GM12878 (cell line): Measurements from ENCODE around the gene CHRDL2. TPM values are rescaled to one million over a fixed set of nuclear protein-coding genes. Genes with fewer than 3 reads are reported as not detected.

Source experiments
- ATAC-seq: fragments of 200-7000 bp; cut with Tn5 transposase; 3 replicates; pipeline ENCODE4 v1.9.1; 2020; ENCODE audit warnings: mild to moderate bottlenecking, moderate library complexity
- BruUV-seq: library from RNA; stranded (reverse); fragments of 400-500 nt; replicated peaks from 2 replicates; lab custom pipeline; 2021; lab: Mats Ljungman, UMichigan
- CTCF ChIA-PET: fragments of 300-600 bp; sonication (Branson Sonifier 250); formaldehyde crosslinking; extraction: SDS; loops from one replicate; lab custom pipeline; 2021; ENCODE audit warnings: inconsistent platforms; lab: Yijun Ruan, JAX
- POLR2A ChIA-PET: fragments of 350-600 bp; formaldehyde crosslinking; extraction: SDS; loops from one replicate; lab custom pipeline; 2021; ENCODE audit warnings: inconsistent platforms; lab: Charles Lee
- RAD21 ChIA-PET: fragments of 300-600 bp; sonication (Branson Sonifier 250); formaldehyde crosslinking; loops from one replicate; lab custom pipeline; 2023; ENCODE audit warnings: antibody characterized with exemption; ENCODE audit not compliant: unreplicated experiment; lab: Charles Lee
- SMC1A ChIA-PET: fragments of 300-600 bp; sonication (Branson Sonifier 250); formaldehyde crosslinking; loops from one replicate; lab custom pipeline; 2023; ENCODE audit not compliant: unreplicated experiment, uncharacterized antibody; lab: Charles Lee
- DNase-seq: peaks from one replicate; pipeline ENCODE4 v3.0.0-alpha.2; 2011; ENCODE audit warnings: low read depth, low spot score
- FAIRE-seq: peaks from 3 replicates; lab custom pipeline; 2011; peaks lifted over from hg19 to GRCh38; lab: Jason Lieb, UNC
- H2AFZ ChIP-seq: 2 replicates; pipeline ENCODE4 v1.6.0; 2011; ENCODE audit warnings: low read depth, low read length, control low read depth; ENCODE audit not compliant: control insufficient read depth
- H3K27ac ChIP-seq: 2 replicates; pipeline ENCODE4 v1.5.1; 2011; ENCODE audit warnings: control low read depth; ENCODE audit not compliant: control insufficient read depth, insufficient read depth
- H3K27me3 ChIP-seq, 2 experiments: replicated peaks in 1 of 2; 2 replicates each; pipeline versions ENCODE4 v1.6.0 to v1.6.1; 2011; ENCODE audit warnings: low read length in 1 of 2; ENCODE audit not compliant: control insufficient read depth in 2 of 2, insufficient read depth in 2 of 2
- H3K36me3 ChIP-seq, 2 experiments: 2 replicates each; pipeline ENCODE4 v1.5.1; 2011; ENCODE audit warnings: low read length in 1 of 2; ENCODE audit not compliant: control insufficient read depth in 2 of 2, insufficient read depth in 2 of 2
- H3K4me1 ChIP-seq: 2 replicates; pipeline ENCODE4 v1.6.1; 2011; ENCODE audit warnings: mild to moderate bottlenecking, low read length, moderate library complexity, mixed read lengths; ENCODE audit not compliant: control insufficient read depth, insufficient read depth
- H3K4me2 ChIP-seq: 2 replicates; pipeline ENCODE4 v1.6.0; 2011; ENCODE audit warnings: control low read depth; ENCODE audit not compliant: control insufficient read depth, insufficient read depth
- H3K4me3 ChIP-seq: fragments of 200-600 bp; sonication (generic); 2 replicates; pipeline ENCODE4 v1.5.1; 2016
- H3K79me2 ChIP-seq: 2 replicates; pipeline ENCODE4 v1.6.0; 2011; ENCODE audit warnings: low read length; ENCODE audit not compliant: control insufficient read depth, insufficient read depth
- H3K9ac ChIP-seq: 2 replicates; pipeline ENCODE4 v1.8.0; 2011; ENCODE audit warnings: low read length, control low read depth, mixed read lengths; ENCODE audit not compliant: control insufficient read depth, insufficient read depth
- H3K9me3 ChIP-seq: replicated peaks from 3 replicates; pipeline ENCODE4 v1.5.1; 2011; ENCODE audit warnings: mild to moderate bottlenecking, low read length; ENCODE audit not compliant: control insufficient read depth, insufficient read depth
- H4K20me1 ChIP-seq: 2 replicates; pipeline ENCODE4 v1.6.0; 2011; ENCODE audit not compliant: control insufficient read depth, insufficient read depth
- BCL11A ChIP-seq: IDR thresholded peaks from 2 replicates; pipeline ENCODE4 v1.6.1; 2011; ENCODE audit warnings: low read depth, low read length
- CHD2 ChIP-seq: IDR thresholded peaks from 2 replicates; pipeline ENCODE4 v1.6.1; 2011; ENCODE audit warnings: low read depth, low read length, improper control_type of control experiment, borderline replicate concordance
- CTCF ChIP-seq, 3 experiments: IDR thresholded peaks in 2 of 3; conservative IDR thresholded peaks in 1 of 3; 2 replicates each; pipeline ENCODE4 v1.5.1; 2011; ENCODE audit warnings: low read depth in 3 of 3, low read length in 3 of 3, mild to moderate bottlenecking in 3 of 3, control low read depth in 2 of 3, moderate library complexity in 2 of 3, inconsistent platforms in 1 of 3, mixed read lengths in 1 of 3; ENCODE audit not compliant: control insufficient read depth in 2 of 3, insufficient read depth in 1 of 3; ENCODE audit errors: extremely low read depth in 1 of 3
- HCFC1 ChIP-seq: fragments of 150-350 bp; IDR thresholded peaks from 2 replicates; pipeline ENCODE4 v1.6.1; 2014; ENCODE audit warnings: low read length
- HDAC6 ChIP-seq: fragments of 200-600 bp; sonication (generic); IDR thresholded peaks from one replicate; pipeline ENCODE4 v1.8.0; 2017; ENCODE audit warnings: antibody characterized with exemption; ENCODE audit not compliant: unreplicated experiment
- JUND ChIP-seq: IDR thresholded peaks from 2 replicates; pipeline ENCODE4 v1.6.1; 2012; ENCODE audit warnings: low read depth, mild to moderate bottlenecking, low read length, improper control_type of control experiment, moderate library complexity
- MAX ChIP-seq: IDR thresholded peaks from 2 replicates; pipeline ENCODE4 v1.6.1; 2012; ENCODE audit warnings: low read depth, low read length, improper control_type of control experiment
- MXI1 ChIP-seq: fragments of 150-350 bp; IDR thresholded peaks from 2 replicates; pipeline ENCODE4 v1.6.1; 2011; ENCODE audit warnings: low read depth, mild to moderate bottlenecking, inconsistent platforms, low read length, improper control_type of control experiment
- NFYB ChIP-seq: IDR thresholded peaks from 2 replicates; pipeline ENCODE4 v1.6.1; 2011; ENCODE audit warnings: low read depth, mild to moderate bottlenecking, low read length, improper control_type of control experiment, moderate library complexity; ENCODE audit not compliant: insufficient read depth
- PRDM15 ChIP-seq: fragments of 450-650 bp; formaldehyde crosslinking; IDR thresholded peaks from 2 replicates; pipeline ENCODE4 v1.4.0; 2020; ENCODE audit warnings: mild to moderate bottlenecking, moderate library complexity
- SIX5 ChIP-seq: IDR thresholded peaks from 2 replicates; pipeline ENCODE4 v1.6.1; 2011; ENCODE audit warnings: mild to moderate bottlenecking, low read depth, low read length, moderate library complexity; ENCODE audit not compliant: severe bottlenecking
- TBL1XR1 ChIP-seq: IDR thresholded peaks from 2 replicates; pipeline ENCODE4 v1.6.1; 2012; ENCODE audit warnings: low read depth, low read length, improper control_type of control experiment
- ZBTB11 ChIP-seq: fragments of 450-650 bp; formaldehyde crosslinking; IDR thresholded peaks from 2 replicates; pipeline ENCODE4 v1.5.0; 2022; ENCODE audit warnings: mild to moderate bottlenecking, missing genetic modification characterization
- ZSCAN29 ChIP-seq: fragments of 450-650 bp; IDR thresholded peaks from 2 replicates; pipeline ENCODE4 v1.6.1; 2017; ENCODE audit warnings: mild to moderate bottlenecking, moderate library complexity
- WGBS: methylation state at CpG from one replicate; pipeline ENCODE4 v1.1.6; 2016; ENCODE audit warnings: low lambda C conversion rate; ENCODE audit not compliant: insufficient replicate concordance, insufficient coverage; ENCODE audit errors: missing lambda C conversion rate; 5-methylcytosine and 5-hydroxymethylcytosine counted together
- in situ Hi-C: fragments of 300-500 bp; cut with MboI; formaldehyde crosslinking; loops from 9 replicates; pipeline ENCODE4 v1.14.3; 2018; ENCODE audit warnings: mixed read lengths
- intact Hi-C: fragments of 100-400 bp; cut with micrococcal nuclease; formaldehyde crosslinking; loops from one replicate; pipeline ENCODE4 v1.14.2; 2022; ENCODE audit not compliant: unreplicated experiment
- polyA plus RNA-seq, 11 experiments: library from polyadenylated mRNA; depleted of rRNA in 4 of 11; unstranded in 6 of 11; stranded (reverse) in 5 of 11; fragments of >200 nt; fragmentation: Nextera tagmentation in 4 of 11; fragmentation: Illumina TruSeq in 1 of 11; extraction: Ambion mirVana in 4 of 11; extraction: Trizol in 1 of 11; gene quantifications; 1 replicate in 1 of 11; 2 replicates in 10 of 11; pipeline versions ENCODE4 v1.2.1 to v1.2.3, GENCODE V29; 2011 to 2016; ENCODE audit warnings: inconsistent platforms in 2 of 11, missing spikeins in 2 of 11, low read depth in 1 of 11
- total RNA-seq, 4 experiments: library from RNA; depleted of rRNA in 3 of 4; stranded (reverse); fragments of >200 nt in 3 of 4; fragmentation: Illumina TruSeq in 1 of 4; extraction: Trizol in 1 of 4; gene quantifications; 2 replicates each; pipeline versions ENCODE4 v1.2.1 to v1.2.3, GENCODE V29; 2013 to 2021

The CHRDL2 gene
- total and polyA plus RNA-seq, 10 of the 15 experiments (the other 5 are each of a cell fraction or from before 2014, with no cell fraction given) = not detected

GRCh38 chr11:74707182-74707581 is 24.0 kb downstream of the CHRDL2 start (continued):
- no peak for TF ChIP-seq MAX
- no peak for TF ChIP-seq CHD2
- no peak for TF ChIP-seq JUND
- TF ChIP-seq PRDM15 = no peak
- TF ChIP-seq TBL1XR1 = no peak
- TF ChIP-seq HCFC1 = no peak
- no peak for TF ChIP-seq BCL11A

- ChIA-PET SMC1A (interaction anchor here (0.7 to 4.2 kb wide), 6 partner anchors 23 to 166 kb away, joined by 3 to 28 read pairs (median 6); no protein-coding TSS in a partner anchor), CTCF (interaction anchor here (0.9 to 4.3 kb wide), 22 partner anchors 10 to 394 kb away, joined by 3 to 55 read pairs (median 4); partner anchors contain the start of gene RNF169), POLR2A (no interaction called here), RAD21 (interaction anchor here (1.0 to 3.0 kb wide), 4 partner anchors 17 to 36 kb away, joined by 3 to 27 read pairs (median 6); no protein-coding TSS in a partner anchor)
- no peak overlapping the region for H3K27ac ChIP-seq
- no peak overlapping the region for H3K9ac ChIP-seq
- FAIRE-seq (no peak), DNase-seq (no peak), ATAC-seq (no peak)
- H3K4me3 ChIP-seq = no peak overlapping the region
- H3K4me2 ChIP-seq = no peak overlapping the region
- H3K4me1 ChIP-seq = no peaks in the 10 kb centered on the region
- H3K36me3 ChIP-seq = no peaks in the 10 kb centered on the region
- intact Hi-C loops (loop anchor here (5.0 kb wide), 1 partner anchor 34 kb away; no protein-coding TSS in a partner anchor), in situ Hi-C loops (no loop called here)
- H3K79me2 ChIP-seq = no peaks in the 10 kb centered on the region
- H3K9me3 ChIP-seq = no peaks in the 10 kb centered on the region
- 46% methylated on average over 12 of the region's 13 CpGs for WGBS
- H2AFZ ChIP-seq = no peak overlapping the region
- no TSS peak for BruUV-seq
- H4K20me1 ChIP-seq = no peaks in the 10 kb centered on the region
- H3K27me3 ChIP-seq = no peaks in the 10 kb centered on the region; a peak in 1 of 4 replicates
- TF ChIP-seq SIX5 (no peak), ZBTB11 (CRISPR knock-in tag) (no peak), NFYB (no peak), HDAC6 (no peak), CTCF (IDR thresholded peaks at IDR 0.05 in 2 of 3, conservative IDR thresholded peaks at IDR 0.05 in 1 of 3; ENCODE audit: control insufficient read depth in 2 of 3, extremely low read depth in 1 of 3, insufficient read depth in 1 of 3, low read depth in 3 of 3, low read length in 3 of 3) (no peak), MXI1 (no peak), ZSCAN29 (no peak), BCL11A (no peak)
Observed at GRCh38 chr11:74703211-74703610, 28.0 kb downstream of the CHRDL2 start.
